NB4 (cell line): ENCODE data around the gene FAM20C.

Source experiments
- CTCF ChIP-seq: IDR thresholded peaks from one replicate; pipeline ENCODE4 v1.5.1; 2012; ENCODE audit warnings: low read depth, low read length
- MAX ChIP-seq: IDR thresholded peaks from 2 replicates; pipeline ENCODE4 v1.6.1; 2011; ENCODE audit warnings: low read depth, low read length
- MYC ChIP-seq: IDR thresholded peaks from 2 replicates; pipeline ENCODE4 v1.6.1; 2011; ENCODE audit warnings: low read depth, low read length
- POLR2A ChIP-seq: IDR thresholded peaks from 2 replicates; pipeline ENCODE4 v1.6.1; 2011; ENCODE audit warnings: mild to moderate bottlenecking; ENCODE audit not compliant: insufficient read length; ENCODE audit errors: extremely low read depth

GRCh38 chr7:231858-232246, 39.5 kb downstream of the FAM20C start:
- TF ChIP-seq POLR2A (no peak), CTCF (no peak), MAX (no peak), MYC (no peak)
